Spleen (tissue), 7 donors: ENCODE results near the gene WNT9B.

Experiments used
- CTCF ChIP-seq, 11 experiments: fragments of 200-600 bp in 7 of 11; fragments of 450-650 bp in 4 of 11; sonication (generic) in 4 of 11; IDR thresholded peaks in 8 of 11; conservative IDR thresholded peaks in 3 of 11; 1 replicate in 7 of 11; 2 replicates in 4 of 11; pipeline versions ENCODE4 v1.4.0 to v1.8.0; 2016 to 2021; ENCODE audit warnings: antibody characterized with exemption in 11 of 11, inconsistent platforms in 4 of 11, mild to moderate bottlenecking in 1 of 11
- POLR2A ChIP-seq, 3 donors: fragments of 450-650 bp; IDR thresholded peaks; one replicate each; pipeline ENCODE4 v1.5.1; 2017; ENCODE audit warnings: antibody characterized with exemption in 3 of 3, mild to moderate bottlenecking in 1 of 3
- donor health status: DM: no; HTN: no; CAD: no; lungs with moderate emphysema.
- donor health status: DM: no; HTN: no; CAD: no.
- donor health status: DM: no; HTN: no; CAD: no.

GRCh38 chr17:46903762-46904672 lies 52.6 kb downstream of the WNT9B start:
- TF ChIP-seq POLR2A (IDR thresholded peaks at IDR 0.05) (no peak), CTCF (IDR thresholded peaks at IDR 0.05 in 8 of 11, conservative IDR thresholded peaks at IDR 0.05 in 3 of 11) (no peak)
